Neural progenitor cell (in vitro differentiated cells): ENCODE measurements around the gene PNMA6E. TPM values are rescaled to one million over a fixed set of nuclear protein-coding genes. Genes with fewer than 3 reads are reported as not detected.

Source experiments
- DNase-seq: peaks from one replicate; pipeline ENCODE4 v3.0.0-alpha.2; 2016; ENCODE audit warnings: low spot score
- H2AFZ ChIP-seq: fragments of 200-600 bp; sonication (generic); replicated peaks from 2 replicates; pipeline ENCODE4 v1.6.1; 2016; ENCODE audit warnings: antibody characterized with exemption
- H3F3A ChIP-seq: fragments of 200-600 bp; sonication (generic); 2 replicates; pipeline ENCODE4 v1.6.1; 2016; ENCODE audit warnings: antibody characterized with exemption, low read depth
- H3K27ac ChIP-seq: fragments of 200-600 bp; sonication (generic); 2 replicates; pipeline ENCODE4 v1.5.1; 2016; ENCODE audit warnings: mild to moderate bottlenecking
- H3K27me3 ChIP-seq: fragments of 200-600 bp; sonication (generic); 2 replicates; pipeline ENCODE4 v1.6.1; 2016; ENCODE audit warnings: mild to moderate bottlenecking, moderate library complexity
- H3K36me3 ChIP-seq: fragments of 200-600 bp; sonication (generic); 2 replicates; pipeline ENCODE4 v1.5.1; 2016
- H3K4me1 ChIP-seq: fragments of 200-600 bp; sonication (generic); 2 replicates; pipeline ENCODE4 v1.6.1; 2016; ENCODE audit warnings: mixed run types
- H3K4me2 ChIP-seq: fragments of 200-600 bp; sonication (generic); 2 replicates; pipeline ENCODE4 v1.6.1; 2016
- H3K4me3 ChIP-seq: fragments of 200-600 bp; sonication (generic); 2 replicates; pipeline ENCODE4 v1.5.1; 2016
- H3K79me2 ChIP-seq: fragments of 200-600 bp; sonication (generic); 2 replicates; pipeline ENCODE4 v1.6.1; 2016; ENCODE audit warnings: low read depth
- H3K9ac ChIP-seq: fragments of 200-600 bp; sonication (generic); 2 replicates; pipeline ENCODE4 v1.6.1; 2016
- H3K9me3 ChIP-seq: fragments of 200-600 bp; sonication (generic); 2 replicates; pipeline ENCODE4 v1.5.1; 2016; ENCODE audit warnings: low read depth
- H4K20me1 ChIP-seq: fragments of 200-600 bp; sonication (generic); 2 replicates; pipeline ENCODE4 v1.6.1; 2016; ENCODE audit warnings: low read depth
- H3K27ac Mint-ChIP-seq: 3 replicates; pipeline ENCODE4 v1.8.0; 2021; ENCODE audit warnings: mixed read lengths
- H3K27me3 Mint-ChIP-seq: 2 replicates; pipeline ENCODE4 v1.8.0; 2022; ENCODE audit warnings: low read depth, mild to moderate bottlenecking, inconsistent platforms, moderate library complexity, mixed read lengths; ENCODE audit not compliant: insufficient read depth
- H3K36me3 Mint-ChIP-seq: 3 replicates; pipeline ENCODE4 v1.8.0; 2021; ENCODE audit warnings: mixed read lengths
- H3K4me1 Mint-ChIP-seq: 3 replicates; pipeline ENCODE4 v1.8.0; 2021; ENCODE audit warnings: mixed read lengths
- H3K4me3 Mint-ChIP-seq: 3 replicates; pipeline ENCODE4 v1.8.0; 2021; ENCODE audit warnings: mild to moderate bottlenecking, moderate library complexity, mixed read lengths
- H3K9me3 Mint-ChIP-seq: 3 replicates; pipeline ENCODE4 v1.8.0; 2020; ENCODE audit warnings: mixed read lengths
- EZH2 ChIP-seq: fragments of 200-600 bp; sonication (generic); IDR thresholded peaks from 2 replicates; pipeline ENCODE4 v1.6.1; 2017; ENCODE audit warnings: antibody characterized with exemption, mild to moderate bottlenecking, moderate library complexity
- EZH2phosphoT487 ChIP-seq: fragments of 200-600 bp; sonication (generic); IDR thresholded peaks from 2 replicates; pipeline ENCODE4 v1.6.1; 2017; ENCODE audit warnings: antibody characterized with exemption
- total RNA-seq: library from RNA; depleted of rRNA; stranded (reverse); fragments of >200 nt; gene quantifications from 2 replicates; pipeline ENCODE4 v1.2.3, GENCODE V29; 2015; ENCODE audit warnings: low replicate concordance
- TF ChIP-seq, protein P1 (sequence below): fragments of 200-600 bp; sonication (generic); IDR thresholded peaks from 2 replicates; pipeline ENCODE4 v1.5.1; 2017; ENCODE audit warnings: antibody characterized with exemption, mild to moderate bottlenecking

The PNMA6E gene
- total RNA-seq, 1 donor from 2014 or later = not detected

DNA sequence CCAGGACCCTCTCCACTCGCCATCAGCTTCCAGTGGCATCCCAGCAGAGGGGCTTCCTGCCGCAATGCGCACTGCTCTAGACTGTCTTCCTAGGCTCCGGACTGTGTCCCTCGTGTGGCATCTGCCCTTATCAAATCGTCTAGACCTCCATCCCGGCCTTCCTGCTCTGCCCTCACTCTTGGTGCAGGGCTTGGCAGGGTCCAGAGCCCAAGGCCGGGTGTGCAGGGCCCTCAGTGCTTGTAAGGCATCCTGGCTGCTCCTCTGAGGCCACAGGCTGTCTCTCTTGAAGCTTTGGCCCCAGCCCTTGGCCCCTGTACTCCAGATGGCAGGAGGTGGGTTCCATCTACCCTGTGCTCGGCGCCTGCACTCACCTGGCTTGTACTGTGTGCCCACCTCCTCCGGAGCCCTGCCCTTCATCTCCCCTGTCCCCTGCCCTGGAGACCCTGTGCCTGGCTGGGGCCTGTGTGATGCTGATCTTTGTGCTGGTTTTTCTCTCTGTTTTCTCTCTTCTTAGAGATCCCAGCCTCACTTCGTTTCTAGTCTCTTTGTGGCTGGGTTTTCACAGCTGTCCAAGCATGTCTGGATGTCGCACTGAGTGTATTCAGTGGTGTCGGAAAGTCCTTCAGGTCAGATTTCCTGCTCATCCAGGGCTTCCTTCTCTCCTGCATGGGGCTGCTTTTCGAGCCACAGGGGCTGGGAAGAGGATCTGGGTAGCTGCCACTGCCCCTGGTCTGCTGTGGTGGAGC lies 48.4 kb upstream of the PNMA6E start:
- H3F3A ChIP-seq = no peaks in the 10 kb centered on the region
- Mint-ChIP-seq H3K4me1 (no peaks in the 10 kb centered on the region), H3K27ac (no peak overlapping the region), H3K27me3 (peaks cover 2% of the 10 kb centered on the region), H3K9me3 (peaks cover 10% of the 10 kb centered on the region), H3K4me3 (no peak overlapping the region), H3K36me3 (peaks cover 2% of the 10 kb centered on the region)
- H3K4me1 ChIP-seq = no peaks in the 10 kb centered on the region
- no peaks in the 10 kb centered on the region for H4K20me1 ChIP-seq
- TF ChIP-seq, protein P1, sequence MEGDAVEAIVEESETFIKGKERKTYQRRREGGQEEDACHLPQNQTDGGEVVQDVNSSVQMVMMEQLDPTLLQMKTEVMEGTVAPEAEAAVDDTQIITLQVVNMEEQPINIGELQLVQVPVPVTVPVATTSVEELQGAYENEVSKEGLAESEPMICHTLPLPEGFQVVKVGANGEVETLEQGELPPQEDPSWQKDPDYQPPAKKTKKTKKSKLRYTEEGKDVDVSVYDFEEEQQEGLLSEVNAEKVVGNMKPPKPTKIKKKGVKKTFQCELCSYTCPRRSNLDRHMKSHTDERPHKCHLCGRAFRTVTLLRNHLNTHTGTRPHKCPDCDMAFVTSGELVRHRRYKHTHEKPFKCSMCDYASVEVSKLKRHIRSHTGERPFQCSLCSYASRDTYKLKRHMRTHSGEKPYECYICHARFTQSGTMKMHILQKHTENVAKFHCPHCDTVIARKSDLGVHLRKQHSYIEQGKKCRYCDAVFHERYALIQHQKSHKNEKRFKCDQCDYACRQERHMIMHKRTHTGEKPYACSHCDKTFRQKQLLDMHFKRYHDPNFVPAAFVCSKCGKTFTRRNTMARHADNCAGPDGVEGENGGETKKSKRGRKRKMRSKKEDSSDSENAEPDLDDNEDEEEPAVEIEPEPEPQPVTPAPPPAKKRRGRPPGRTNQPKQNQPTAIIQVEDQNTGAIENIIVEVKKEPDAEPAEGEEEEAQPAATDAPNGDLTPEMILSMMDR = no peak
- TF ChIP-seq EZH2phosphoT487 (no peak), EZH2 (no peak)
- H3K36me3 ChIP-seq = no peaks in the 10 kb centered on the region
- no peaks in the 10 kb centered on the region for H3K9me3 ChIP-seq
- H3K4me2 ChIP-seq = no peak overlapping the region
- DNase-seq = no peak
- H2AFZ ChIP-seq = no peak overlapping the region
- H3K9ac ChIP-seq = no peak overlapping the region
- no peaks in the 10 kb centered on the region for H3K27me3 ChIP-seq
- no peaks in the 10 kb centered on the region for H3K79me2 ChIP-seq
- no peak overlapping the region for H3K4me3 ChIP-seq
- no peak overlapping the region for H3K27ac ChIP-seq

DNA sequence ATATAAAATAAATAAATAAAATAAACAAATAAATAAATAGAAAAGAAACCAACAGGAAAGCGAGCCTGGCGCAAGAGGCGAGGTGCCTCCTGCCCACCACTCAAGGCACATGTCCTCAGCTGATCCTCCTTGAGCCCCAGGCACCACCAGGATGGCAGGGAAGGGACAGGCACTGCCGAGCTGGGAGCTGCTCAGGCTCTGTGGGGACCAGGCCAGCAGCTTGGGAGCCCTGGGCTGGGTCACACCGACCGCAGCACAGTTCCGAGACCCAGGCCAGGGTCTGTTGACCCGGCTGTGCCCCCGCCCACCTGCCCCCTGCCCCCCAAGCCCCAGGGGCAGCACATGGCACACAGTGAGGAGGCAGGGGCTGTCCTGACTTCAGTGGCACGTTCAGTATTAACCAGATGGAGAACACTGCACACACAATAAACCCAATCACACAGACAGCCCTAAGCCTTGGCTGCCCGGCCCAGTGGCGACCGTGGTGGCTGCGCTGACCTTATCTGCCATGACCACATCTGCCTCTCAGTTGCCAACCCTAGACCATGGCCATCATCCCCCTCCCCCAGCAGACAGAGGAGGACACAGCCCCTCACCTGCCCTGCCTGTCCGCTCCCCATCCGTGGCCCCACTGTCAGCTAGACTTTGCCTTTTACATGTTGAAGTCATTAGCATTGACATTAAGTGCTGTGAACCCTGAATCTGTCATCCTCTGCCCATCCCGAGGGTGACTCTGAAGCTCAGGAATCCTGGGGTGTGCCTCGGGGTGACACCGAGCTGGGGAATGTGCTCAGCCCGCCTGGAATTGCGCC lies 47.6 kb upstream of the PNMA6E start:
- Histone ChIP-seq H4K20me1 (no peaks in the 10 kb centered on the region), H3K9me3 (no peaks in the 10 kb centered on the region), H3K79me2 (no peaks in the 10 kb centered on the region), H2AFZ (no peak overlapping the region), H3K4me2 (no peak overlapping the region), H3K36me3 (no peaks in the 10 kb centered on the region), H3K4me1 (no peaks in the 10 kb centered on the region), H3K4me3 (no peak overlapping the region), H3K27me3 (no peaks in the 10 kb centered on the region), H3K9ac (no peak overlapping the region), H3F3A (no peaks in the 10 kb centered on the region), H3K27ac (no peak overlapping the region)
- TF ChIP-seq, protein P1 = no peak
- TF ChIP-seq EZH2 (no peak), EZH2phosphoT487 (no peak)
- no peak overlapping the region for H3K4me3 Mint-ChIP-seq
- DNase-seq = no peak
- H3K27ac Mint-ChIP-seq = no peak overlapping the region
- peaks cover 12% of the 10 kb centered on the region for H3K9me3 Mint-ChIP-seq
- no peaks in the 10 kb centered on the region for H3K4me1 Mint-ChIP-seq
- no peaks in the 10 kb centered on the region for H3K27me3 Mint-ChIP-seq
- H3K36me3 Mint-ChIP-seq = peaks cover 2% of the 10 kb centered on the region

DNA sequence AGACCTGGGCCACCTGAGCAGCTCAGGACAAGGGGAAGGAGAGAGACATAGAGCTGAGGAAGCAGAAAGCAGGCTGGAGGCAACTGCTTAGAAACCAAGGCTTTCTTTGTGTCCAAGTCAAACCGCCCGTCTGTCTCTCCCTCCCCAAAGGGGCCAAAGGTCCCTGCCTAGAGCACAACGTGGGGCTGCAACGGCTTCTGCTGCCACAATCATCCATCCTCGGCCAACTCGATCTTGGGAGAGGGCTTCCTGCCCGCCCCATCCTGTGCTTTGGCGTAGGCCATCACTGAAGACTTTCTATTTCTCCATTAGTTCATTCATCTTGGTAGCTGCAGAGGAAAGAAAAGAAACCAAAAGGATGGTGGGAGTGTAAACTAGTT lies 46.4 kb upstream of the PNMA6E start:
- Histone ChIP-seq H4K20me1 (no peaks in the 10 kb centered on the region), H3F3A (no peaks in the 10 kb centered on the region), H3K4me1 (no peaks in the 10 kb centered on the region), H3K4me3 (no peak overlapping the region), H3K27ac (no peak overlapping the region), H3K9ac (no peak overlapping the region), H3K4me2 (no peak overlapping the region), H3K79me2 (no peaks in the 10 kb centered on the region), H3K27me3 (no peaks in the 10 kb centered on the region), H3K36me3 (no peaks in the 10 kb centered on the region), H2AFZ (no peak overlapping the region), H3K9me3 (no peaks in the 10 kb centered on the region)
- Mint-ChIP-seq H3K27me3 (no peaks in the 10 kb centered on the region), H3K27ac (no peak overlapping the region), H3K36me3 (peaks cover 2% of the 10 kb centered on the region), H3K4me1 (no peaks in the 10 kb centered on the region), H3K9me3 (peaks cover 12% of the 10 kb centered on the region), H3K4me3 (no peak overlapping the region)
- DNase-seq = no peak
- TF ChIP-seq, protein P1 = no peak
- TF ChIP-seq EZH2phosphoT487 (no peak), EZH2 (no peak)
